GM10266 (cell line): ENCODE data around the gene RABAC1.

Experiments used
- DNase-seq: peaks from one replicate; pipeline ENCODE4 v3.0.0; 2012; ENCODE audit errors: extremely low spot score
- CTCF ChIP-seq: IDR thresholded peaks from 2 replicates; pipeline ENCODE4 v1.5.1; 2012; ENCODE audit warnings: mild to moderate bottlenecking, low read depth; ENCODE audit not compliant: control insufficient read depth, insufficient read depth; ENCODE audit errors: missing control alignments

Gene RABAC1

DNA sequence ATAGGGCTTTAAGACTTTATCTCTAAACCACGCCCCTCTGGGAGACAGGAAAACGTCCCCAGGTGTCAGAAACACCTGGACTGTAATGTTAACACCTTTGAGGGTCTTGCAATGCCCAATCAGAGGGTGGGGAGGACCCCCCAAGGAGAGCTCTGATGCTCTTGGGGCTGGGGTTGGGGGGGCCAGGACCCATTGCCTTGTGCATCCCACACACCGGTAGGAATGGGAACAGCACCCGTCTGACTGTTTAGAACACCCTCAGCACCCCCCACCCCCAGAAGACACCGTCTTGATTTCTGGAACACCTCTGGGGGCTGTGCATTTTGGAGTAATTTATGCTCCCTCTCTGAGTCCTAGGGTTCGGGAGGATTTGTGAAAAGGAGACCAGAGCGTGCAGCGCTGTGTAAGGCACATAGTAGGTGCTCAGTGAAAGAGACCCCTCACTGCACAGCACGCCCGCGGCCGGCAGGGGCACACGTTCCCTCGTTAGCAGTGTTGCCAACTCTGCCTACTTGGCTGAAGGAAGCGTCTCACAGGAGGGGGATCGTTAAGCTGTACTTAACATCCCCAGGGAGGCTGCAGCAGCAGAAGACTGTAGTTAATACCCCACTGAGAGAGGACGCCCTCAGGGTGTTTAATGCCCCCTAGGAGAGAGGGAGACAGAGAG is 28.1 kb downstream of the RABAC1 start:
- peak; percentile 34 for TF ChIP-seq CTCF
- no peak for DNase-seq

GRCh38 chr19:41930322-41930722 is 28.8 kb downstream of the RABAC1 start:
- no peak for TF ChIP-seq CTCF
- no peak for DNase-seq

GRCh38 chr19:41929536-41930071 is 29.5 kb downstream of the RABAC1 start:
- no peak for DNase-seq
- no peak for TF ChIP-seq CTCF

- TF ChIP-seq CTCF: no peak
- DNase-seq: no peak
Observed at GRCh38 chr19:41928754-41929535, 30.2 kb downstream of the RABAC1 start.

GRCh38 chr19:41928221-41928683 is 30.9 kb downstream of the RABAC1 start, which contains the start of gene ERFL:
ERFL (minus strand) TSS chr19:41928449; CDS start chr19:41912919, 15,530 bp downstream.
- DNase-seq: peak; percentile 77
- TF ChIP-seq CTCF: peak; percentile 17

DNA sequence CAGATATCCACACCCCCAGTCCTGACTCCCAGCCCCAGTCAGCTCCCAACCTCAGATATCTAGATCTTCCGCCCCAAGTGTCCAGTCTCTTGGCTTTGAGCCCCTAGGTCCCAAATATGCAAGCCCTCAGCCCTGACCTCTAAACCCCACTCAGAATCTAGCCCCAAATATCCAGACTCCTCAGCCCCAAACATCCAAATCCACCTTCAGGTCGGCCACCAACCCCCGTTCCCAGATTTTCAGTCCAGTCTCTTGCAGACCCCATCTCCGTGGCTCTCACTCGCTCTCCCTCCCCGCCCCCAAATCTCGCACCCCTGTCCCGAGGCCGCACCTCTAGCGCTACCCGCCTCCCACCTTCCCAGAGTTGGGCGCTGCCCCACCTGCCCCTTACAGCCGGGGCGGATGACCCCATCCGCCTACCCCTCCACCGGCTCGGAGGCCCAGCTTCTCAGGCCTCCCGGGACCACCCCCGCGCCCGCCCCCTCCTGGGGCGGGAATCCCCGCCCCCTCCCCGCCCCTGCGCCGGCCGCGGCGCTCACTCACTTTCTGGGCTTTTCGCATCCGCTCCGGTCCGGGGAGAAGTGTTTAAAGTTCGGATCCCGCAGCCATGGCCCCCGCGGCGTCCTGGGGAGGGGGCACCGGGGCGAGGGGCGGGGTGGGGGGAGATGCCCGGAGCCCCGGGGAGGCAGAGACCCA is 31.5 kb downstream of the RABAC1 start:
- TF ChIP-seq CTCF: no peak
- peak; percentile 75 for DNase-seq
